ENCODE measurements around the gene OR51B5.
"Not testable (repeated sequence)": the region's sequence is repeated elsewhere in the genome, so short reads cannot be mapped to it uniquely, and the experiment has no call there.

Gene OR51B5

GRCh38 chr11:5343474-5344335, at the start of gene OR51B5:
Gene OR51B5, minus strand, starts transcription at chr11:5343524. Its CDS starts 0 bp downstream, at chr11:5343524.
- no peak for DNase-seq (ENCODE audit: low spot score)

- DNase-seq (ENCODE audit: low spot score) = no peak
These were observed 46.9 kb upstream of the OR51B5 start for GRCh38 chr11:5390210-5390609.

- DNase-seq (ENCODE audit: low spot score) = no peak
These were observed 41.0 kb upstream of the OR51B5 start for GRCh38 chr11:5384335-5384734.

- no peak for DNase-seq (ENCODE audit: low spot score)
These were observed 40.3 kb upstream of the OR51B5 start, which contains the start of gene OR51M1 for GRCh38 chr11:5383576-5383975. Gene OR51M1, plus strand, starts transcription at chr11:5383812. Its CDS starts 5,587 bp downstream, at chr11:5389399.

- DNase-seq (ENCODE audit: low spot score) = peak; percentile 14
These were observed 37.5 kb upstream of the OR51B5 start for GRCh38 chr11:5380740-5381342.

GRCh38 chr11:5369789-5370188, 26.5 kb upstream of the OR51B5 start:
- no peak for DNase-seq (ENCODE audit: low spot score)

GRCh38 chr11:5368502-5369043, 25.2 kb upstream of the OR51B5 start:
- no peak for DNase-seq (ENCODE audit: low spot score)

- DNase-seq (ENCODE audit: low spot score) = no peak
These were observed 24.2 kb upstream of the OR51B5 start for GRCh38 chr11:5367448-5368074.

GRCh38 chr11:5366856-5367255, 23.5 kb upstream of the OR51B5 start:
- DNase-seq (ENCODE audit: low spot score) = no peak

GRCh38 chr11:5366365-5366764, 23.0 kb upstream of the OR51B5 start:
- DNase-seq (ENCODE audit: low spot score) = not testable (repeated sequence)

- DNase-seq (ENCODE audit: low spot score) = no peak
These were observed 20.9 kb upstream of the OR51B5 start for GRCh38 chr11:5364214-5364613.

GRCh38 chr11:5363679-5364078, 20.4 kb upstream of the OR51B5 start:
- no peak for DNase-seq (ENCODE audit: low spot score)

GRCh38 chr11:5362017-5362625, 18.8 kb upstream of the OR51B5 start:
- no peak for DNase-seq (ENCODE audit: low spot score)

GRCh38 chr11:5356031-5356430, 12.7 kb upstream of the OR51B5 start:
- not testable (repeated sequence) for DNase-seq (ENCODE audit: low spot score)

GRCh38 chr11:5351208-5351607, 7.9 kb upstream of the OR51B5 start, which contains the start of gene OR51B6:
Gene OR51B6, plus strand, starts transcription at chr11:5351508. Its CDS starts 0 bp downstream, at chr11:5351508.
- no peak for DNase-seq (ENCODE audit: low spot score)

- no peak for DNase-seq (ENCODE audit: low spot score)
These were observed 6.2 kb upstream of the OR51B5 start for GRCh38 chr11:5349550-5349949.

GRCh38 chr11:5348551-5349194, 5.3 kb upstream of the OR51B5 start:
- DNase-seq (ENCODE audit: low spot score) = no peak

- DNase-seq (ENCODE audit: low spot score) = no peak
These were observed 2.5 kb upstream of the OR51B5 start for GRCh38 chr11:5345831-5346230.

GRCh38 chr11:5339771-5340322, 3.5 kb downstream of the OR51B5 start:
- DNase-seq (ENCODE audit: low spot score) = no peak

- DNase-seq (ENCODE audit: low spot score) = not testable (repeated sequence)
These were observed 6.1 kb downstream of the OR51B5 start for GRCh38 chr11:5337253-5337652.

- no peak for DNase-seq (ENCODE audit: low spot score)
These were observed 7.0 kb downstream of the OR51B5 start for GRCh38 chr11:5336331-5336730.

All from CD4-positive, alpha-beta T cell treated with Interleukin-15 for 4 hours (primary cell).